PC-9 (cell line): ENCODE results near the gene GTF2H2C.

Experiments
- CTCF ChIP-seq: fragments of 200-600 bp; sonication (generic); conservative IDR thresholded peaks from 2 replicates; pipeline ENCODE4 v1.6.1; 2017; ENCODE audit warnings: mixed run types, antibody characterized with exemption, mild to moderate bottlenecking, moderate library complexity
- EZH2 ChIP-seq: fragments of 200-600 bp; sonication (generic); IDR thresholded peaks from 2 replicates; pipeline ENCODE4 v1.8.0; 2017; ENCODE audit warnings: antibody characterized with exemption, low read depth

DNA sequence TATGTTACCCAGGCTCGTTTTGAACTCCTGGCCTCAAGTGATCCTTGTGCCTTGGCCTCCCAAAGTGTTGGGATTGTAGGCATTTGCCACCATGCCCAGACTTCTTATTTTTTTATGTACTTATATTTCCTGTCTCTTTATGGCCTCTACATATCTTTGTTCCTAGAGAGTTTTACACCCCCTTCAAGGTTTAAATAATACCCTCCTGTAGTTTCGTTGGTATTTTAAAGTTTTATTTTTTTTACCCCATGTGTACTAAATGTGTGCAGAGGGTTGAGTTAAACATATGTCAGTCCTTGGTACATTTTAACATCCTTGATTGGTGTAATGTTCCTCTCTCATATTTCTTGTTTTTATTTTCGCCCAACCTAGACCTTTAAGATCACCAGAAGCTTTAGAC lies 38.0 kb upstream of the GTF2H2C start:
- no peak for TF ChIP-seq CTCF
- no peak for TF ChIP-seq EZH2
